Measurements from ENCODE around the gene AKAP13. TPM values are rescaled to one million over a fixed set of nuclear protein-coding genes. Genes with fewer than 3 reads are reported as not detected.

Gene AKAP13
- total RNA-seq, 4 donors from 2014 or later = 332 to 362 (median 351) TPM

DNA sequence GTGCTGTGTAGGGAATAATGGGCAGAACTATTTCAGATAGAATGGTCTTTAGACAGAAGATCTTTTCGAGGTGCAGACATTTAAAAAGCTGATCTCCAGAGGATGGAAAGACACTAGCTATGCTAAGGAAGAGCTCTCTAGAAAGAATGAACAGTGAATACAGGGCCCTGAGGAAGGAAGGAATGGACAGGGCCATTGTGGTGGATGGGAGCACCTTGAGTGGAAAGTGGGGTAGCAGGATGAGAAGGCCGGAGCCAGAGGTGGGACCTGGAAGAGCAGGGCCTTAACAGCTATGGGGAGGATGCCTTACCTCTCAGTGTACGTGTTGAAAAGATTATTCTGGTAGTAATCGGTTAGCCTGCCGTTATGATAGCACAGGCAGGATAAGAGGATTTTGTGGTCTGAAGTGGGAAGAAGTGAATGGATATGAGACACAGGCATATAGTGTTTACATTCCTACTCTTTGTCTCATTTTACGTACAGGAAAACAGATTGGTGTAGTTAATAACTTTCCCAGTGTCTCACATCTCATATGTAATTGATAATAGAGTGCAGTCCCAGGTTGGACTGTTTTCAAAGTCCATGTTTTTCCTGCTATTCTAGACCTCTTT, 241.9 kb downstream of the AKAP13 start:
- no peak for DNase-seq (ENCODE audit: low spot score in 2 of 2)
- H3K4me3 ChIP-seq = peak overlapping the region; percentile 30 to 63 (median 38)
- TF ChIP-seq EP300 (IDR thresholded peaks at IDR 0.05) (peak in 1 of 2 donors; percentile 22), POLR2A (IDR thresholded peaks at IDR 0.05) (no peak)
- no peaks in the 10 kb centered on the region for H3K27me3 ChIP-seq
- H3K27ac ChIP-seq = peak overlapping the region; percentile 69 to 95 (median 88)
- H3K36me3 ChIP-seq = peaks cover 0 to 3% (median 0%) of the 10 kb centered on the region in 3 donors
- H3K9me3 ChIP-seq = no peaks in the 10 kb centered on the region
- peaks cover 0 to 79% (median 38%) of the 10 kb centered on the region in 4 donors for H3K4me1 ChIP-seq
- WGBS, 2 donors = 50 to 52% methylated on average over 6 of the region's 6 CpGs

DNA sequence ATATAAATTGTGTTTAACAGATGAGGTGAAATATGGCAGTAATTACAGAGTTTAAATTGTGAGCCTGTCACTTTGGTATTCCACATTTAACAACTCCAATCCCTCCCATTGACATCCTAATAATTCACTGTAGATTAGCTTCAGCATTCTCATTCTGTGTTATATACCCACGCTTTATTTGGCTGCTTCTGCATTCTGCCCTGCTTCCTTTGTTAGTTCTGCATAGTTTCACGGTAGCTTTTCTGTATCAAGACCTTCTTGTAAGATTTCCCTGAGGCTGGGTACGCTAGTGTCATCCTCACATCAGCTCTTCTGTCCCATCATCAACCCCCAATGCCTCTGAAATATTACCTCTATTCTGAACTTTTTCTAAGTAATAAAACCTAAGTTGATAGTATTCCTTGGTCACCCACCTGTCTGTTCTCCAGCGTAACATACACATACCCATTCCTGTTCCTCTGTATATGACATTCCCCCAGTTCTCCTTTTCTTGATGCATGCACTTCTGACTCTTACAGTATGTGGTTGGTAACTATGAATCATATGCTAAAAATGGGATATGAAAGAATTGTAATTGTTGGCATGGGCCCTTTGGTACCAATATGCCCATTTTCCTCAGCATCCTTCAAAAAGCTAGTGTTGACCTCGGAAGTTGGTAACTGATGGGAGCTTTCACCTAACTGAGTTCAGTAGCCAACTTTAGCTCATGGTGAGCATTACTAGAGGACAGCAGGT, 243.1 kb downstream of the AKAP13 start:
- Histone ChIP-seq H3K36me3 (peaks cover 0 to 3% (median 0%) of the 10 kb centered on the region in 3 donors), H3K27me3 (no peaks in the 10 kb centered on the region), H3K4me1 (peaks cover 0 to 76% (median 32%) of the 10 kb centered on the region in 4 donors), H3K9me3 (no peaks in the 10 kb centered on the region), H3K4me3 (peak overlapping the region in 3 of 4 donors; percentile 20 to 63 (median 30)), H3K27ac (peak overlapping the region in 3 of 4 donors; percentile 69 to 95 (median 92))
- TF ChIP-seq, protein P1, sequence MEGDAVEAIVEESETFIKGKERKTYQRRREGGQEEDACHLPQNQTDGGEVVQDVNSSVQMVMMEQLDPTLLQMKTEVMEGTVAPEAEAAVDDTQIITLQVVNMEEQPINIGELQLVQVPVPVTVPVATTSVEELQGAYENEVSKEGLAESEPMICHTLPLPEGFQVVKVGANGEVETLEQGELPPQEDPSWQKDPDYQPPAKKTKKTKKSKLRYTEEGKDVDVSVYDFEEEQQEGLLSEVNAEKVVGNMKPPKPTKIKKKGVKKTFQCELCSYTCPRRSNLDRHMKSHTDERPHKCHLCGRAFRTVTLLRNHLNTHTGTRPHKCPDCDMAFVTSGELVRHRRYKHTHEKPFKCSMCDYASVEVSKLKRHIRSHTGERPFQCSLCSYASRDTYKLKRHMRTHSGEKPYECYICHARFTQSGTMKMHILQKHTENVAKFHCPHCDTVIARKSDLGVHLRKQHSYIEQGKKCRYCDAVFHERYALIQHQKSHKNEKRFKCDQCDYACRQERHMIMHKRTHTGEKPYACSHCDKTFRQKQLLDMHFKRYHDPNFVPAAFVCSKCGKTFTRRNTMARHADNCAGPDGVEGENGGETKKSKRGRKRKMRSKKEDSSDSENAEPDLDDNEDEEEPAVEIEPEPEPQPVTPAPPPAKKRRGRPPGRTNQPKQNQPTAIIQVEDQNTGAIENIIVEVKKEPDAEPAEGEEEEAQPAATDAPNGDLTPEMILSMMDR (IDR thresholded peaks at IDR 0.05) = no peak
- TF ChIP-seq EP300 (IDR thresholded peaks at IDR 0.05) = peak in 1 of 2 donors; percentile 61
- no peak for DNase-seq (ENCODE audit: low spot score in 2 of 2)
- WGBS, 2 donors = 36 to 49% methylated on average over 5 of the region's 5 CpGs

DNA sequence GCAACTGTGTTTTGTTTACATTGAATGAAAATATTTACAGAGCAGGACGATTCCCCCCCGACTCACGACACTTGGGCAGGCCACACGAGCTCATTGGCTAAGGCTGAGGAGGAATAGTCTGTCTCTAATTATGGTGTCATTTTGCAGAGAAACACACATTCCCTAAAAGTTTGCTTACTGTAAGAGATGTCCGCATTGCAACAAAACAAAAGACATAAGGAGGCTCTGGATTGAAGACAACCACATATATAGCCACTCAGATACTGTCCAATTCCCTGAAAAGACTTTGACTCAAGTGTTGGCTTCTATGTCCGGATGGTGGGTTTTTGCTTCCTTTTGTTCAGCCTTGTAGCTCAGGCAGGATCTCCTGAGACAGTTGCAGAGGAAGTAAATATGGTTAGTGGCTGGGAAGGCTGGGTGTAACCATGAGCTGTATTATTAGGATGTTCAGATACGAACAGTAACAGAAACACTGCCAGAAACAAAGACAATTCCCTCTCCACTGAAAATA, 243.9 kb downstream of the AKAP13 start:
- no peak for DNase-seq (ENCODE audit: low spot score in 2 of 2)
- Histone ChIP-seq H3K27me3 (no peaks in the 10 kb centered on the region), H3K27ac (peak overlapping the region; percentile 2 to 95 (median 80)), H3K9me3 (no peaks in the 10 kb centered on the region), H3K36me3 (peaks cover 0 to 3% (median 0%) of the 10 kb centered on the region in 3 donors), H3K4me3 (peak overlapping the region in 1 of 4 donors; percentile 63), H3K4me1 (peaks cover 0 to 81% (median 36%) of the 10 kb centered on the region in 4 donors)
- WGBS, 2 donors = 23 to 24% methylated on average over 7 of the region's 7 CpGs
- TF ChIP-seq EP300 (IDR thresholded peaks at IDR 0.05) = peak in 1 of 2 donors; percentile 60
- TF ChIP-seq, protein P1 (IDR thresholded peaks at IDR 0.05) = no peak

DNA sequence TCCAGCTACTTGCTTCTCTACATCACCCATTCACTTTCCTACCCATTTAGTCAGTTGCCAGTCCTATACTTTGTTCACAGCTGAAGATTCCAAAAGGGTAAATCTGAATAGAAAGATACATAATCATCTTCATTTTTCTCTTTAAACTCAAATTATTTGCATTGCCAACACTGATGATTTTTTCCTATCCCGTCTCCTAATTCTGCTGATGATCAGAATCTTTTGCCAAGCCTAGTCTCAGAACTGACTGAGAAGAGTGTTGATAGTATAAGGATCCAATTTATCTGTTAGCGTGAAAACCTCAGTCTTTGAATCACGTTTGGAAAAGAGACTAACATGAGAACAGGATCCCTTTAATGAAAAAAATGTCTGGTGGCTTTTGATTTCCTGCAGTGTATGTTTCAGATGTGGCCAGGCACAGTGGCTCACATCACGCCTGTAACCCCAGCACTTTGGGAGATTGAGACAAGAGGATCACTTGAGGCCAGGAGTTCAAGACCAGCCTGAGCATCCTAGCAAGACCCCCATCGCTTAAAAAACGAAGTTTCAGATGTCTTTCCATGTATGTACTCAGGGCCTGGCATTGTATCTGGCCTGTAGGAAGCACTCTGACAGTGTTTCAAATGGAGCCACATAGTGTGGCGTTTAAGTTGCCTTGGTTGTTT, 244.9 kb downstream of the AKAP13 start:
- DNase-seq (ENCODE audit: low spot score in 2 of 2) = no peak
- WGBS, 2 donors = 74 to 78% methylated on average over 7 of the region's 7 CpGs
- TF ChIP-seq, protein P1 (IDR thresholded peaks at IDR 0.05) = no peak
- TF ChIP-seq POLR2A (IDR thresholded peaks at IDR 0.05) (no peak), EP300 (IDR thresholded peaks at IDR 0.05) (no peak)
- H3K27ac ChIP-seq = peak overlapping the region in 3 of 4 donors; percentile 43 to 95 (median 92)
- peak overlapping the region in 1 of 4 donors; percentile 63 for H3K4me3 ChIP-seq
- peaks cover 0 to 90% (median 36%) of the 10 kb centered on the region in 4 donors for H3K4me1 ChIP-seq
- H3K9me3 ChIP-seq = no peaks in the 10 kb centered on the region
- H3K27me3 ChIP-seq = no peaks in the 10 kb centered on the region
- peaks cover 0 to 3% (median 0%) of the 10 kb centered on the region in 3 donors for H3K36me3 ChIP-seq

DNA sequence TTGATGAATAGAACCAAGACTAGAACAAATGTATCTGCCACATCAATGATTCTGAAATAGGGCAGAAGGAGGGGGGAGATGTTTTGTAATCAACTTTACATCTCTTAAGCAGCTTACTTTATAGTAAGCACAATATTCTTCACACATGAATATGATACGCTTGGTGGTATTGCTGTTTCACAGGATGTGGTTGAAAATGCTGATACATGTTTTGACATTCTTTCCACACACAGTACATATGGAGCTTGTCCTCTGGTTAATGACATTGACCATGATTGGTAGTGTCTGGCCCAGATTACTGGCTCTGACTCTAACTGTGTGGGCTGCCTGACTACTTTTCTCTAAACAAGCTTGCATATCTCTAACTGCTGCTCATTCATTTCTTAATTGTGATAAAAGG, 245.5 kb downstream of the AKAP13 start:
- Histone ChIP-seq H3K9me3 (no peaks in the 10 kb centered on the region), H3K4me1 (peaks cover 0 to 94% (median 37%) of the 10 kb centered on the region in 4 donors), H3K27ac (peak overlapping the region in 3 of 4 donors; percentile 43 to 95 (median 92)), H3K4me3 (no peak overlapping the region), H3K27me3 (no peaks in the 10 kb centered on the region), H3K36me3 (peaks cover 0 to 3% (median 0%) of the 10 kb centered on the region in 3 donors)
- 56 to 73% methylated on average over 1 of the region's 1 CpG for WGBS, 2 donors
- TF ChIP-seq, protein P1 (IDR thresholded peaks at IDR 0.05) = no peak
- TF ChIP-seq POLR2A (IDR thresholded peaks at IDR 0.05) (no peak), EP300 (IDR thresholded peaks at IDR 0.05) (no peak)
- no peak for DNase-seq (ENCODE audit: low spot score in 2 of 2)
